Erythroblast (primary cell): ENCODE results near the gene SLC5A2.

Experiments
- DNase-seq, 2 experiments: peaks; one replicate each; lab custom pipeline; 2025; lab: John Stamatoyannopoulos, UW
- GATA1 ChIP-seq: IDR thresholded peaks from 2 replicates; pipeline ENCODE4 v1.6.1; 2011; ENCODE audit warnings: low read depth, mild to moderate bottlenecking, control low read depth, low read length, moderate library complexity
- POLR2A ChIP-seq: IDR thresholded peaks from 2 replicates; pipeline ENCODE4 v1.6.1; 2011; ENCODE audit warnings: mild to moderate bottlenecking, low read length

SLC5A2 gene

GRCh38 chr16:31455601-31456314 lies 27.2 kb upstream of the SLC5A2 start:
- DNase-seq, result peak in 1 of 2 experiments; percentile 61
- TF ChIP-seq POLR2A, result no peak

- no peak for DNase-seq
- no peak for TF ChIP-seq GATA1
- no peak for TF ChIP-seq POLR2A
These were observed 25.9 kb upstream of the SLC5A2 start for GRCh38 chr16:31456988-31457360.

GRCh38 chr16:31458073-31458843 lies 24.7 kb upstream of the SLC5A2 start:
- peak; percentile 39 for TF ChIP-seq POLR2A
- TF ChIP-seq GATA1, result no peak
- peak in 1 of 2 experiments; percentile 79 for DNase-seq

- no peak for TF ChIP-seq GATA1
- TF ChIP-seq POLR2A, result peak; percentile 93
- DNase-seq, result peak; percentile 99
These were observed 23.9 kb upstream of the SLC5A2 start, which contains the start of gene ARMC5 for GRCh38 chr16:31458844-31459686. ARMC5 (plus strand) TSS chr16:31459501; CDS start chr16:31459525, 24 bp downstream.

- DNase-seq, result peak; percentile 99 to 100
- TF ChIP-seq POLR2A (peak; percentile 61), GATA1 (no peak)
These were observed 23.0 kb upstream of the SLC5A2 start for GRCh38 chr16:31459687-31460581.

GRCh38 chr16:31460582-31461002 lies 22.3 kb upstream of the SLC5A2 start:
- peak in 1 of 2 experiments; percentile 78 for DNase-seq

GRCh38 chr16:31461201-31461920 lies 21.6 kb upstream of the SLC5A2 start:
- DNase-seq, result no peak
- no peak for TF ChIP-seq GATA1
- TF ChIP-seq POLR2A, result no peak

More at GRCh38 chr16:31460582-31461002, 22.3 kb upstream of the SLC5A2 start:
- TF ChIP-seq GATA1 (no peak), POLR2A (no peak)

- TF ChIP-seq POLR2A (no peak), GATA1 (no peak)
- no peak for DNase-seq
These were observed 20.8 kb upstream of the SLC5A2 start for GRCh38 chr16:31461921-31462804.

- DNase-seq, result no peak
- no peak for TF ChIP-seq POLR2A
- no peak for TF ChIP-seq GATA1
These were observed 18.6 kb upstream of the SLC5A2 start for GRCh38 chr16:31464348-31464769.

GRCh38 chr16:31464781-31465260 lies 18.1 kb upstream of the SLC5A2 start:
- TF ChIP-seq POLR2A (no peak), GATA1 (no peak)
- no peak for DNase-seq
